ENCODE results near the gene SCARF2. TPM values are rescaled to one million over a fixed set of nuclear protein-coding genes. Genes with fewer than 3 reads are reported as not detected.
"Not testable (repeated sequence)": the region's sequence is repeated elsewhere in the genome, so short reads cannot be mapped to it uniquely, and the experiment has no call there.

Gene SCARF2
- 4.6 and 7.1 TPM in 2 replicates for total RNA-seq

GRCh38 chr22:20437613-20438426 lies at the start of gene SCARF2:
Gene SCARF2 (minus strand): TSS chr22:20437825. CDS start chr22:20437754, 71 bp downstream.
- peak in 1 of 2 donors; percentile 65 for DNase-seq (ENCODE audit: low read depth in 2 of 2)

- no peak for DNase-seq (ENCODE audit: low read depth in 2 of 2)
Observed at GRCh38 chr22:20486229-20486628, 48.6 kb upstream of the SCARF2 start.

DNA sequence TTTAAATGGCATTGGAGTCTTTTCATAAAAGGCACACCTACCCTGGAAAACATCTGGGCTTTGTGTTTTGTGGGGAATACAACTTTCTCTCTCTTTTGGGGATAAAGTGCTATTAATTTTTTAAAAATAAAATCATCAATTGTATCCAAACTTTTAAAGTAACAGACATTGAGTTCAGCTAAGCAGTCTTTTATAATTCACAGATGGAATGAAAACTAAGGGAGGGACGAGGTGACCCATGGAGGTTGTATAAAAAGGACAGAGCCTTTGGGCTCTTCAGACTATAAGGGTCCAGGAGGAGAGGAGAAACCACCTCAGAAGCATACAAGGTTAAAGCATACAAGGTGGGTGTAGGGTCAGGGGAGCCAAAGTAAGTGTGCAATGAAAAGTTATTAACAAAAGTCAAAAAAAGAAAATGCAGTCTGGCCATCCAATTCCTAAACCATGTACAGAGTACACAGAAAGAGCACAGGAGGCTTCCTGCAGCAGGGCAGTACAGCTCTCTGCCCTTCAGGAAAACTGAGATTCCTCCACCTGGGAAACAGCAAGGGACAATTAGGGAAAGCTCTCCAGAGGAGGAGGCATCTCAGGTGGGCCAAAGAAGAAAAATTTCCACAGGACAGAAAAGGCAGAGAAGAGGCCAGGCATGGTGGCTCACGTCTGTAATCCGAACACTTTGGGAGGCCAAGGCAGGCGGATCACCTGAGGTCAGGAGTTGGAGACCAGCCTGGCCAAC lies 47.5 kb upstream of the SCARF2 start:
- DNase-seq (ENCODE audit: low read depth in 2 of 2): no peak

DNA sequence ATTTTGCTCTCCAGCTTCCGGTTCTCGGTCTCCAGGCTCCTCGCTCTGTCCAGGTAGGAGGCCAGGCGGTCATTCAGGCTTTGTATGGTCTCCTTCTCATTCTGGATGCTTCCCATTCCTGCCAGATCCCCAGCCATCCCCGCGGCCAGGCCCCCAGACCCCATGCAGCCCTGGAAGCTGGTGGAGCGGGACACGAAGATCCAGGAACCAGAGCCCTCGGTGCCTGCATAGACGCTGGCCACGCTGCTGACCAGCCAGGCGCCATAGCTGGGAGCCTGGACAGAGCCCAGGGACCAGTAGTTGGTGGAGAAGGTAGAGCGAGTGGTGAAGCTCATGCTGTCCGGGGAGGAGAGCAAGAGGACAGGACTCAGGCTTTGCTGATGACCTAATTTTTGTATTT lies 46.1 kb upstream of the SCARF2 start:
- no peak for DNase-seq (ENCODE audit: low read depth in 2 of 2)

DNA sequence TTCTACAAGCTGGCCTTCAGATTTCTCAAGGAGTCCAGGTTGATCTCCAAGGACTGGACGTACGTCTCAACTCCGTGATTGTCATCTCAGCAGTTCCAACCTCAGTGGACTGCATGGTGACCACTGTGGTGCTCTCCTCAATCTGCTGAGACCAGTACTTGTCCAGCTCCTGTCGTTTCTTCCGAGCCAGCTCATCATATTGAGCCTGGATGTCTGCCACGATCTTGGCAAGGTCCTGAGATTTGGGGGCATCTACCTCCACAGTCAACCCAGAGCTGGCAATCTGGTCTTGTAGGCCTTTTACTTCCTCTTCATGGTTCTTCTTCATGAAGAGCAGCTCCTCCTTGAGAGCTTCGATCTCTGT lies 45.5 kb upstream of the SCARF2 start:
- not testable (repeated sequence) for DNase-seq (ENCODE audit: low read depth in 2 of 2)

DNA sequence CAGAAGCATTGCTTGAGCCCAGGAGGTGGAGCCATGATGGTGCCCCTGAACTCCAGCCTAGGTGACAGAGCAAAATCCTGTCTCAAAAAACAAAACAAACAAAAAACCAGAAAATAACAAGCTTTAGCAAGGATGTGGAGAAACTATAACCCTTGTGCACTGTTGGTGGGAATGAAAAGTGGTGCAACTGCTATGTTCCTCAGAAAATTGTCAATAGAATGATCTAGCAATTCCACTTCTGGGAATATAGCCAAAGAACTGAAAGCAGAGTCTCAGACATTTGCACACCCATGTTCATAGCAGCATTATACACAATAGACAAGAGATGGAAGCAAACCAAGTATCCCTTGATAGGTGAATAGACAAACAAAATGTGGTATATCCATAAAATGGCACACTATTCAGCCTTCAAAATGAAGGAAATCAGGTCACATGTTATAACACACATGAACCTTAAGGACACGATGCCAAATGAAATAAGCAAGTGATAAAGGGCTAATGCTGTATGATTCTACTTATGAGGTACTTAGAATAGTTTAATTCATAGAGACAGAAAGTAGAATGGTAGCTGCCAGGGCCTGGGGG lies 42.1 kb upstream of the SCARF2 start:
- DNase-seq (ENCODE audit: low read depth in 2 of 2): no peak

GRCh38 chr22:20478059-20478458 lies 40.4 kb upstream of the SCARF2 start:
- not testable (repeated sequence) for DNase-seq (ENCODE audit: low read depth in 2 of 2)

DNA sequence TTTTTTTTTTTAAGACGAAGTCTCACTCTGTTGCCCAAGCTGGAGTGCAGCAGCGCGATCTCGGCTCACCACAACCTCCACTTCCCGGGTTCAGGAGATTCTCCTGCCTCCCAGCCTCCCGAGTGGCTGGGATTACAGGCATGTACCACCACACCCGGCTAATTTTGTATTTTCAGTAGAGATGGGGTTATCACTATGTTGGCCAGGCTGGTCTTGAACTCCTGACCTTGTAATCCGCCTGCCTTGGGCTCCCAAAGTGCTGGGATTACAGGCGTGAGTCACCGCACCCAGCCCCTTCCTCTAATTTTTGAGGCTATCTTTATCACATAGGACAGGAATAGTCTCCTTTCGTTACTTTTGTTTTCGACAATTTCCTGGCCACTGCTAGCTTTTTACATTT lies 37.9 kb upstream of the SCARF2 start:
- not testable (repeated sequence) for DNase-seq (ENCODE audit: low read depth in 2 of 2)

- no peak for DNase-seq (ENCODE audit: low read depth in 2 of 2)
Observed at GRCh38 chr22:20475115-20475436, 37.5 kb upstream of the SCARF2 start.

GRCh38 chr22:20472629-20473442 lies 35.2 kb upstream of the SCARF2 start:
- DNase-seq (ENCODE audit: low read depth in 2 of 2): no peak

GRCh38 chr22:20471126-20471833 lies 33.7 kb upstream of the SCARF2 start:
- no peak for DNase-seq (ENCODE audit: low read depth in 2 of 2)

DNA sequence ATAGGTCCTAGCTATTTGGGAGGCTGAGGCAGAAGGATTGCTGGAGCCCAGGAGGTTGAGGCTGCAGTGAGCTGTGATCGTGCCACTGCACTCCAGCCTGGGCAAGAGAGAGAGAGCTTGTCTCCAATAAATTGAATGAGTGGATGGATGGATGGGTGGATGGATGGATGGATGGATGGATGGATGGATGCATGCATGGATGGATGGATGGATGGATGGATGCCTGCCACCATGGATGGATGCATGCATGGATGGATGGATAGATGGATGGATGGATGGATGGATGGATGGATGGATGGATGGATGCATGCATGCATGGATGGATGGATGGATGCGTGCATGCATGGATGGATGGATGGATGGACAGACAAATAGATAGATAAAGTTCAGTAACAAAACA lies 32.9 kb upstream of the SCARF2 start:
- DNase-seq (ENCODE audit: low read depth in 2 of 2): not testable (repeated sequence)

DNA sequence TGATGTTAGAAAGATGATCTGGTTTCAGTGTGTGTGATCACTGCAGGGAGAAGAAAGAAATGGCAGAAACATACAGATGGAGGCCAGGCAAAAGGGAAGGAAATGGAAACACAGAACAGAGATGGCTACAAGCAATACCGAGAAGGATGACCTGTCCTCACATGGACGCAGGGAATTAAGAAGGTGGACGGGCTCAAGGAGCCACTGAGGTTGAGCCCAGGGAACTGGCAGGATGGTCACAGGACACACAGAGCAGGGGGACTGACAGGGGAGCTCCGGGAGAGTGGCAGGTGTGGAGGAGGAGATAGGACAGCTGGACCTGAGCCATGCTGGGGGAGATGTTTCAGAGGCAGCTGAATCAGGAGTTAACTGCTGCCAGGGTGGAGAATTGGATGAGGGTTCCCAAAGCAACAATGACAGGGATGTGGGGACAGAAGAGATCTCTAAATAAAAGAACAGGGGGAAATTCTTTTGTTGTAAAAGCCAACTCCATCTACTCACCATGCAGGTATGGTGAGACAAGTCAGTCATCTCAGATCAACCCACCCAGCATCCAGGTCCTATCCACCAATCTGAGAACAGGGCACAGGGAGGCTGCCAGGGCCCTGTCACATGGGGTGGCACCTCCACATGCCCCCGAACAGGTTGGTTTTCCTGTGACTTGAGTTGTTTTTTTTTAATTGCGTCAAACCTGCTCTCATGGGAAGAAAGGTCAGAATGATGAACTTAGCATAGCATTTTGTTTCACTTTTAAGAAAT lies 31.7 kb upstream of the SCARF2 start:
- no peak for DNase-seq (ENCODE audit: low read depth in 2 of 2)

- no peak for DNase-seq (ENCODE audit: low read depth in 2 of 2)
Observed at GRCh38 chr22:20466659-20467379, 29.2 kb upstream of the SCARF2 start.

- no peak for DNase-seq (ENCODE audit: low read depth in 2 of 2)
Observed at GRCh38 chr22:20465759-20466077, 28.1 kb upstream of the SCARF2 start.

GRCh38 chr22:20464912-20465758 lies 27.5 kb upstream of the SCARF2 start:
- DNase-seq (ENCODE audit: low read depth in 2 of 2): no peak

GRCh38 chr22:20464096-20464614 lies 26.5 kb upstream of the SCARF2 start:
- DNase-seq (ENCODE audit: low read depth in 2 of 2): no peak

GRCh38 chr22:20463324-20464095 lies 25.9 kb upstream of the SCARF2 start:
- DNase-seq (ENCODE audit: low read depth in 2 of 2): peak in 1 of 2 donors; percentile 10
